ENCODE results near the gene LRRC4C. TPM values are rescaled to one million over a fixed set of nuclear protein-coding genes. Genes with fewer than 3 reads are reported as not detected.

LRRC4C gene
- total RNA-seq, 1 donor from 2014 or later = 1.5 TPM

GRCh38 chr11:40514124-40514523 lies 945.3 kb downstream of the LRRC4C start:
- no peak for DNase-seq (ENCODE audit: low read depth)
- no peak overlapping the region for H3K4me3 ChIP-seq (ENCODE audit: low read depth, low read length)

GRCh38 chr11:40513281-40513680 lies 946.2 kb downstream of the LRRC4C start:
- H3K27me3 ChIP-seq (ENCODE audit: control insufficient read depth, insufficient read depth, low read length) = no peaks in the 10 kb centered on the region
- no peaks in the 10 kb centered on the region for H3K36me3 ChIP-seq (ENCODE audit: control insufficient read depth, insufficient read depth, low read length)
- no peak for TF ChIP-seq CTCF (IDR thresholded peaks at IDR 0.05; ENCODE audit: insufficient read depth, low read length, poor library complexity, severe bottlenecking)
- H3K4me3 ChIP-seq (ENCODE audit: low read depth, low read length) = no peak overlapping the region
- DNase-seq (ENCODE audit: low read depth) = no peak

More at GRCh38 chr11:40514124-40514523, 945.3 kb downstream of the LRRC4C start:
- TF ChIP-seq CTCF (IDR thresholded peaks at IDR 0.05; ENCODE audit: insufficient read depth, low read length, poor library complexity, severe bottlenecking) = no peak
- H3K27me3 ChIP-seq (ENCODE audit: control insufficient read depth, insufficient read depth, low read length) = no peaks in the 10 kb centered on the region
- no peaks in the 10 kb centered on the region for H3K36me3 ChIP-seq (ENCODE audit: control insufficient read depth, insufficient read depth, low read length)

DNA sequence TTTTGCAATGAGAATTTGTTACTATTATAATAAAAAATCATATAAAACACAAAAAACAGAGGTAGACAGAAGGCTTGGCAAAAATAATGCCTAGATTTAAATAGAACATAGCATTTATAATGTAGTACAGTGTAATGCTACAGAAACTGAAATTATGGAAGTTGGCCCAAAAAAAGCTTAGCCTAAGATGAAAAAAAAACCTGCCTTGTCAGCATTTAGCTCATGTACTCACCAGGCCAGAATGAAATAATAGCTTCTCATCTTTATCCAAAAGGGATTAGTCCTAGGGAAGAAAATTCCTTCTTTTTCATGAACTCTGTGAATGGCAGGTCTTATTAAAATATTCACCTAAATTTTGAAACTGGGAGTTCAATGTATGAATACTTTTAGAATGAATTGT lies 951.1 kb downstream of the LRRC4C start:
- no peak for TF ChIP-seq CTCF (IDR thresholded peaks at IDR 0.05; ENCODE audit: insufficient read depth, low read length, poor library complexity, severe bottlenecking)
- H3K4me3 ChIP-seq (ENCODE audit: low read depth, low read length) = no peak overlapping the region
- DNase-seq (ENCODE audit: low read depth) = no peak
- H3K27me3 ChIP-seq (ENCODE audit: control insufficient read depth, insufficient read depth, low read length) = no peaks in the 10 kb centered on the region
- H3K36me3 ChIP-seq (ENCODE audit: control insufficient read depth, insufficient read depth, low read length) = no peaks in the 10 kb centered on the region

- Histone ChIP-seq H3K4me3 (ENCODE audit: low read depth, low read length) (no peak overlapping the region), H3K27me3 (ENCODE audit: control insufficient read depth, insufficient read depth, low read length) (no peaks in the 10 kb centered on the region), H3K36me3 (ENCODE audit: control insufficient read depth, insufficient read depth, low read length) (no peaks in the 10 kb centered on the region)
- DNase-seq (ENCODE audit: low read depth) = no peak
- TF ChIP-seq CTCF (IDR thresholded peaks at IDR 0.05; ENCODE audit: insufficient read depth, low read length, poor library complexity, severe bottlenecking) = no peak
These were observed 953.2 kb downstream of the LRRC4C start for GRCh38 chr11:40506226-40506625.

DNA sequence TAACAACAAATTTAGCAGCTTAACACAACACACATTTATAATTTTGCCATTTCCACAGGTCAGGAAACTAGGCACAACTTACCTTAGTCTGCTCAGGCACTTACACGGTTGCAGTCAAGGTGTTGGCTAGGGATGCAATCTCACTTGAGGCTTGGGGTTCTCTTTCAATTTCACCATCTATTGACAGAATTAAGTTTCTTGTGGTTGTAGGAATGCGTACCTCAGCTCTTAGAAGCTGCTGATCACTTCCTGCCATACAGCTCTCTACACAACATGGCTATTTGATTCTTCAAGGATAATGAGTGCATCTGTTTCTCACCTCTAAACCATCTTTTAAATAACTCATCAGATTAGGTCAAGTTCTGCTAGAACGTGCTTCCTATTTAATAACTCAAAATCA lies 968.1 kb downstream of the LRRC4C start:
- Histone ChIP-seq H3K27me3 (ENCODE audit: control insufficient read depth, insufficient read depth, low read length) (no peaks in the 10 kb centered on the region), H3K36me3 (ENCODE audit: control insufficient read depth, insufficient read depth, low read length) (no peaks in the 10 kb centered on the region), H3K4me3 (ENCODE audit: low read depth, low read length) (no peak overlapping the region)
- TF ChIP-seq CTCF (IDR thresholded peaks at IDR 0.05; ENCODE audit: insufficient read depth, low read length, poor library complexity, severe bottlenecking) = no peak
- no peak for DNase-seq (ENCODE audit: low read depth)

GRCh38 chr11:40467771-40468170 lies 991.7 kb downstream of the LRRC4C start:
- Histone ChIP-seq H3K4me3 (ENCODE audit: low read depth, low read length) (no peak overlapping the region), H3K27me3 (ENCODE audit: control insufficient read depth, insufficient read depth, low read length) (no peaks in the 10 kb centered on the region), H3K36me3 (ENCODE audit: control insufficient read depth, insufficient read depth, low read length) (no peaks in the 10 kb centered on the region)
- DNase-seq (ENCODE audit: low read depth) = no peak
- no peak for TF ChIP-seq CTCF (IDR thresholded peaks at IDR 0.05; ENCODE audit: insufficient read depth, low read length, poor library complexity, severe bottlenecking)

Data from kidney epithelial cell (primary cell).